Measurements from ENCODE around the gene IFFO2.

IFFO2 gene

GRCh38 chr1:18907917-18908845, 48.3 kb downstream of the IFFO2 start:
- CTCF ChIA-PET, result interaction anchor here (0.9 to 5.4 kb wide), 29 partner anchors 8 to 333 kb away, joined by 3 to 48 read pairs (median 5); no protein-coding TSS in a partner anchor

DNA sequence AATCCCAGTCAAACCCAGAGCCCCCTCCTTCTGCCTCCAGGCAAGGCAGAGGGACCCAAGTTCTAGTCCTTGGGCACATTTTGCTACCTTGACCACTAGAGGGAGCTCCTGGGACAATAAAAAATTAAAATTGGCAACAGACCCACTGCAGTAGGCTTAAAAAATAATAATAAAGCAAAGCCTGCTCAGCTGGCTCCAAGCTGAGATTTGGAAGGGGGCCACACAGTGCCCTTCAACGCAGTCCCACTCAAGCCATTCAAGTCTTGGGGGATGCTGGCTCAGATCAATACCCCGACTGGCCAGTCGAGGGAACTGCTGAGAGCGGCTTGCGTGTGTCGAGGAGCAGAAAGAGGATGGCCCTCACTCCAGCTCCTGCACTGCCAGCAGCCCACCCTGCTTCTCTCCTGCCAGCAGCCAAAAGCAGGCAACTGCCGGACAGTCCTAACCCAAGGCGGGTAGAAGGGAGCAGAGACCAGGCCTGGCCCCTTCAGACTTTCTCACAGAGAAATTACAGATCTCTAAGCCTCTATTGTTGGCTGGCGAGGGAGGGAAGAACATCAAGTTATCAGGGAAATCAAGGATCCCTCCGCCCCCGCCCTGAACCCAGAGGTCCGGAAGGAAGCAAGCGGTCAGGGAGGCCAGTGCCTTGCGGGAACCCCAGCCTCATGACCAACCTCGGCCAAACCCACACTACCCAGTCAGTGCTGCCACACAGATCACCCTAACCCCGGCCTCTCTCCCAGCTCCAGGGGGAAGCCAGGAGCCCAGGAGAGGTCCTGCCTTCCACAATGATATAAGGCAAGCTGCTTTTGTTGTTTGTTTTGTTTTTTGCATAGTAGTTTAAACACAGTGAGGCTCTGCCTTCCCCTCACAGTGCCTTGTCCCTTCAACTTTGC, 49.2 kb downstream of the IFFO2 start:
- POLR2A ChIA-PET, result no interaction called here
- TF ChIP-seq, protein P1, sequence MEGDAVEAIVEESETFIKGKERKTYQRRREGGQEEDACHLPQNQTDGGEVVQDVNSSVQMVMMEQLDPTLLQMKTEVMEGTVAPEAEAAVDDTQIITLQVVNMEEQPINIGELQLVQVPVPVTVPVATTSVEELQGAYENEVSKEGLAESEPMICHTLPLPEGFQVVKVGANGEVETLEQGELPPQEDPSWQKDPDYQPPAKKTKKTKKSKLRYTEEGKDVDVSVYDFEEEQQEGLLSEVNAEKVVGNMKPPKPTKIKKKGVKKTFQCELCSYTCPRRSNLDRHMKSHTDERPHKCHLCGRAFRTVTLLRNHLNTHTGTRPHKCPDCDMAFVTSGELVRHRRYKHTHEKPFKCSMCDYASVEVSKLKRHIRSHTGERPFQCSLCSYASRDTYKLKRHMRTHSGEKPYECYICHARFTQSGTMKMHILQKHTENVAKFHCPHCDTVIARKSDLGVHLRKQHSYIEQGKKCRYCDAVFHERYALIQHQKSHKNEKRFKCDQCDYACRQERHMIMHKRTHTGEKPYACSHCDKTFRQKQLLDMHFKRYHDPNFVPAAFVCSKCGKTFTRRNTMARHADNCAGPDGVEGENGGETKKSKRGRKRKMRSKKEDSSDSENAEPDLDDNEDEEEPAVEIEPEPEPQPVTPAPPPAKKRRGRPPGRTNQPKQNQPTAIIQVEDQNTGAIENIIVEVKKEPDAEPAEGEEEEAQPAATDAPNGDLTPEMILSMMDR (IDR thresholded peaks at IDR 0.05; ENCODE audit: control extremely low read depth, extremely low read depth, low read depth, missing control alignments), result peak; percentile 68
- CTCF ChIA-PET, result interaction anchor here (0.6 to 5.4 kb wide), 45 partner anchors 8 to 341 kb away, joined by 3 to 48 read pairs (median 4); partner anchors contain the start of gene IFFO2
- peak; percentile 67 for DNase-seq (ENCODE audit: extremely low spot score)

More at GRCh38 chr1:18907917-18908845, 48.3 kb downstream of the IFFO2 start:
- DNase-seq (ENCODE audit: extremely low spot score), result no peak
- TF ChIP-seq, protein P1 (IDR thresholded peaks at IDR 0.05; ENCODE audit: control extremely low read depth, extremely low read depth, low read depth, missing control alignments), result no peak
- POLR2A ChIA-PET, result no interaction called here

DNA sequence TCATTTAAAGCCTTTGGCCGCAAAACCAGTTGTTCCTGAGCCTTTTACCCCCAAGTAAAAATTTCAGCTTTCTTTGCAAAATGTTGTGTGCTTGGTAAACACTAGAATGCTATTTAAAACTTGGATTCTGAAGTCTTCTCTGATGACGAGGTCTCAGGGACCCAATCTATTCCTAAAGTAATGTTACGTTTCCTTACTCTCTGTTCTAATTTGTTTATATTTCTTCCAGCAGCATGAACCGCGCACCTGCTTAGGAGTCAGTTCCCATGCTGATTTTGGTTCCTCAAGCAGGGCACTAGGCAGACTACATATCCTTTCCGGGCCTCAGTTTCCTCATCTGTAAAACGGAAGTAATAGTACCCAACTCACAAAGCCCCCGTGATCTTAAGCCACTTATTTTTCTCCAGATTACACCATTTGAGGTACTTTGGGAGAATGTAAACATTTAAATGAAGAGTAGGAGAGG, 53.2 kb downstream of the IFFO2 start:
- ChIA-PET POLR2A (interaction anchor here (1.4 kb wide), 1 partner anchor 53 kb away, joined by 3 read pairs; the partner anchor contains the start of gene IFFO2), CTCF (interaction anchor here (1.0 to 5.6 kb wide), 11 partner anchors 10 to 339 kb away, joined by 3 to 47 read pairs (median 4); partner anchors contain the start of gene IFFO2)
- DNase-seq (ENCODE audit: extremely low spot score), result no peak
- TF ChIP-seq, protein P1 (IDR thresholded peaks at IDR 0.05; ENCODE audit: control extremely low read depth, extremely low read depth, low read depth, missing control alignments), result no peak

GRCh38 chr1:18902523-18903290, 53.8 kb downstream of the IFFO2 start, which contains the start of gene ALDH4A1:
Gene ALDH4A1, minus strand, starts transcription at chr1:18902555. Its CDS starts 32 bp downstream, at chr1:18902523.
- peak; percentile 99 for DNase-seq (ENCODE audit: extremely low spot score)
- CTCF ChIA-PET, result interaction anchor here (1.0 to 5.6 kb wide), 10 partner anchors 11 to 339 kb away, joined by 3 to 47 read pairs (median 4); partner anchors contain the start of gene IFFO2
- TF ChIP-seq, protein P1 (IDR thresholded peaks at IDR 0.05; ENCODE audit: control extremely low read depth, extremely low read depth, low read depth, missing control alignments), result no peak
- POLR2A ChIA-PET, result interaction anchor here (1.4 kb wide), 1 partner anchor 54 kb away, joined by 3 read pairs; the partner anchor contains the start of gene IFFO2

GRCh38 chr1:18901952-18902522, 54.4 kb downstream of the IFFO2 start:
- DNase-seq (ENCODE audit: extremely low spot score), result no peak
- TF ChIP-seq, protein P1 (IDR thresholded peaks at IDR 0.05; ENCODE audit: control extremely low read depth, extremely low read depth, low read depth, missing control alignments), result no peak
- CTCF ChIA-PET, result interaction anchor here (1.1 to 5.6 kb wide), 8 partner anchors 11 to 340 kb away, joined by 3 to 47 read pairs (median 4); partner anchors contain the start of gene IFFO2
- POLR2A ChIA-PET, result interaction anchor here (1.4 kb wide), 1 partner anchor 54 kb away, joined by 3 read pairs; the partner anchor contains the start of gene IFFO2

Measured in GM10248 (cell line).